Urinary bladder (tissue), 4 donors: ENCODE results near the gene SPATA21. TPM values are rescaled to one million over a fixed set of nuclear protein-coding genes. Genes with fewer than 3 reads are reported as not detected.

Experiments
- DNase-seq: peaks from one replicate; pipeline ENCODE4 v3.0.0-alpha.2; 2015; ENCODE audit errors: extremely low spot score
- H3K27ac ChIP-seq: one replicate; pipeline ENCODE4 v1.5.1; 2013; ENCODE audit warnings: low read depth, mild to moderate bottlenecking, moderate library complexity
- H3K36me3 ChIP-seq: one replicate; pipeline ENCODE4 v1.6.1; 2013; ENCODE audit warnings: mild to moderate bottlenecking, moderate library complexity; ENCODE audit not compliant: insufficient read depth
- H3K4me1 ChIP-seq: one replicate; pipeline ENCODE4 v1.6.1; 2013; ENCODE audit warnings: mild to moderate bottlenecking, moderate library complexity; ENCODE audit not compliant: insufficient read depth
- H3K4me3 ChIP-seq: one replicate; pipeline ENCODE4 v1.5.1; 2013; ENCODE audit warnings: low read depth, low read length
- WGBS: extraction: QIAGEN DNeasy Blood & Tissue Kit; methylation state at CpG from one replicate; pipeline ENCODE4 v1.1.7; 2013; 5-methylcytosine and 5-hydroxymethylcytosine counted together
- polyA plus RNA-seq: library from polyadenylated mRNA; stranded (reverse); fragments of 200-250 nt; gene quantifications from one replicate; pipeline ENCODE4 v1.2.3, GENCODE V29; 2013
- total RNA-seq: library from RNA; depleted of rRNA; stranded (reverse); fragments of >200 nt; gene quantifications from one replicate; pipeline ENCODE4 v1.2.3, GENCODE V29; 2014
- donor health status: healthy with polysubstance abuse.
- donor health status: healthy.

The SPATA21 gene
- total and polyA plus RNA-seq, 2 donors = 0.29 TPM; not detected in 1

DNA sequence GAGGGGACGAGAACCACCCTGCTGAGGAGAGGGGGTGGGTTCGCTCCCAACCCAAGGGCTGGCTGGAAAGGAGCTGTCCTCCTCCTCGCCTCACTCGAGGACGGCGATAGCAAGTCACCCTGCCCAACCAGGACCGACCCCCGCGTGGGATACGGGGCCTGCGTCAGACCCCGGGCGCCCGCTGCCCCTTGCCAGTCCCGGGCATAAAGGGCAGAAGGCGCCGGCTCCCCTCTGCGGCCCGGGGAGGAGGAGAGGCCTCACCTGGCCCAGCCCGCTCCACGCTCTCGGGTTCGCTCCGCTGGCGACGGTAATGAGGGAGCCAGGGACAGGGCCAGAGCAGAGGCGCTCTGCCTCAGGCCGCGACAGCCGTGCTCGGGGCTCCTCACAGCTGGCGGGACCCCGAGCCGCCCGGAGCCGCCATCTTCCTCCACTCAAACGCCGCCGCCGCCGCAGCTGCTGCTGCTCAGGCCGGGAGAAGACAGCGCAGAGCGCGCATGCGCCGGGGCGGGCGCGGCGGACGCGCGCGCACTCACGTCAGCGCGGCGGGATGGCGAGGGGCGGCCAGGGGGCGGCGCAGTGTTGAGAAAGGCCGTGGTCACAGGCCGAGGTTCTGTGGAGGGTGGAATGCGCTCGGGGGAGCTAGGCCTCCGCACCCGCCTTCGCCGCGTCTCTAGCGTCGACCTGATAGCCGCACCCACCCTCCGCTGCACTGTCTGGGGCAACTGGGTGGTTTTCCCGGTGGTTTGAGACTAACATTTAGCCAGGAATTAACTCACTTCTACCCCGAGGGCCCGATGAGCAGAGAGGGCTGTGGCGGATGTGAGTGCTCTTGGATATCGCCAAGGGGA is 85.0 kb downstream of the SPATA21 start, which contains the start of gene FBXO42:
Gene FBXO42 (minus strand): TSS at position 487 of the 848 bp plus-strand sequence. CDS start 37,062 bp downstream, outside the sequence.
- Histone ChIP-seq H3K36me3 (no peaks in the 10 kb centered on the region), H3K4me3 (peak within 1 kb of the TSS; percentile 82), H3K4me1 (no peaks in the 10 kb centered on the region), H3K27ac (peak within 1 kb of the TSS; percentile 83)
- WGBS = under 1% methylated on average over 81 of the region's 81 CpGs
- peak; percentile 64 for DNase-seq

DNA sequence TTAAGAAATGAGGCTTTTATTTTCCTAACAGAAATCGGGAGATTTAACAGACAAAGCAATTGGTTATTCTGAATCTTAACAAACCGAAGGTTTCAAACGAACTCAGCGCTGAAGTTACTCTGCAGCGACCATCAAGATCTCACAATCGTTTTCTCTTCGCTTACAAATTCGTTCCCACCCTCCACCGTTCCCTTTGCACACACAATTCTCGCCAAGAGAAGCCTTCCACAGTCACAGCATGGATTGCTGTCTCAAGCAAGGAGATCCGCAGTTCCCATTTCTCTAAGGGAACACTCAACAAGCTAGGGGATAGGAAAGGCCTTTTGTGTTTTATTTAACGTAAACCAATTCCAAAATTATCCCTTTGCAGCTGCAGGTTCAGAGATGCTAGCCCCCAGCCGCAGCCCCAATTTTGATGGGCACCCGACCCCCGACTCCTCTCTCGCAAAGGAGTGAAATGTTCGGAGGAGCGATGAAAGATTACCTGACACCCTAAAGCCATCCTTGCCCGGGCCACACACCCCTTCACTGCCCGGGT is 85.7 kb downstream of the SPATA21 start:
- no peak for DNase-seq
- peak overlapping the region; percentile 79 for H3K27ac ChIP-seq
- no peaks in the 10 kb centered on the region for H3K4me1 ChIP-seq
- no peaks in the 10 kb centered on the region for H3K36me3 ChIP-seq
- peak overlapping the region; percentile 82 for H3K4me3 ChIP-seq
- WGBS = under 1% methylated on average over 20 of the region's 20 CpGs

DNA sequence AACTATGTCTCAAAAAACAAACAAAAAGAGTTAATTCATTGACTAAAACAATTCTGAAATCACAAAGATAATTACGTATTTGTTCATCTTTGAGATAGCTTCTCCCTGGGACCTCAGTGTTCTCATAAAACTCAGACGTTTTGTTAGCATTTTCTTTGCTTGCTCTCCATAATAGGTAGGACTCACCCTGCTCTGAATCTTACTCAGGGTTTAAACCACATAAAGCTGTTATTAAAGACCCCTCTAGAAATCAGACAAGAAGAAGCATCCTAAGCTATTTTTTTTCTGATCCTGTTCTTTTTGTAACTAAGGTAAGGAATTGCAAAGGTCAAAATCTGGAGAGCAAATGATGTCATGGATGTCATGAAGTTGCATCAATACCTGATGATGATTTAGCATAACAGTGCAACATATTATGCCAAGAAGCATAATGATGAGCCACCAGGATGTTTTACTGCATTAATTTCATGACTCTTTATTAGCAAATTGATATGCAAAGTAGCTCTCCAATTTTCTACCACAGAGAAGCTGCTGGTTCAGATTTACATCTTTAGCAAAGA is 87.3 kb downstream of the SPATA21 start:
- no peak for DNase-seq
- no peaks in the 10 kb centered on the region for H3K36me3 ChIP-seq
- no peaks in the 10 kb centered on the region for H3K4me1 ChIP-seq
- H3K4me3 ChIP-seq = no peak overlapping the region
- WGBS = 45% methylated on average over 2 of the region's 2 CpGs
- no peak overlapping the region for H3K27ac ChIP-seq

Other genes starting within 250 kb of the SPATA21 start
- 6.9 TPM for gene ARHGEF19, start 224.8 kb downstream of the SPATA21 start, total RNA-seq
- 15.2 TPM for gene ARHGEF19, start 224.8 kb downstream of the SPATA21 start, polyA plus RNA-seq
- gene CPLANE2, start 200.2 kb downstream of the SPATA21 start, total RNA-seq = 3.2 TPM
- 8.5 TPM for gene CPLANE2, start 200.2 kb downstream of the SPATA21 start, polyA plus RNA-seq
- gene FBXO42, start 84.9 kb downstream of the SPATA21 start, total RNA-seq = 25.7 TPM
- gene FBXO42, start 84.9 kb downstream of the SPATA21 start, polyA plus RNA-seq = 28.2 TPM
- gene SZRD1, start 70.2 kb downstream of the SPATA21 start, total RNA-seq = 17.8 TPM
- 115 TPM for gene SZRD1, start 70.2 kb downstream of the SPATA21 start, polyA plus RNA-seq
- gene NECAP2, start 3.3 kb upstream of the SPATA21 start, total RNA-seq = 46.0 TPM
- 36.6 TPM for gene NECAP2, start 3.3 kb upstream of the SPATA21 start, polyA plus RNA-seq
- under 0.01 TPM for gene RNU1-1, start 76.9 kb upstream of the SPATA21 start, total RNA-seq
- gene RNU1-1, start 76.9 kb upstream of the SPATA21 start, polyA plus RNA-seq = not detected
- gene NBPF1, start 176.1 kb upstream of the SPATA21 start, total RNA-seq = 137 TPM
- 22.9 TPM for gene NBPF1, start 176.1 kb upstream of the SPATA21 start, polyA plus RNA-seq
- gene RNU1-3, start 229.5 kb upstream of the SPATA21 start, total RNA-seq = under 0.01 TPM
- gene RNU1-3, start 229.5 kb upstream of the SPATA21 start, polyA plus RNA-seq = not detected